HG02642 (cell line): ENCODE data around the gene UBE2J1.

ENCODE experiments used
- ATAC-seq: cut with Tn5 transposase; IDR thresholded peaks from one replicate; pipeline ENCODE4 v1.9.1; 2021; ENCODE audit warnings: mild to moderate bottlenecking; ENCODE audit not compliant: unreplicated experiment, poor library complexity

UBE2J1 gene

GRCh38 chr6:89368107-89368506, 15.6 kb upstream of the UBE2J1 start:
- ATAC-seq, result no peak

- ATAC-seq, result no peak
These were observed 12.1 kb upstream of the UBE2J1 start for GRCh38 chr6:89364586-89364985.

- no peak for ATAC-seq
These were observed 8.6 kb upstream of the UBE2J1 start for GRCh38 chr6:89361171-89361570.

DNA sequence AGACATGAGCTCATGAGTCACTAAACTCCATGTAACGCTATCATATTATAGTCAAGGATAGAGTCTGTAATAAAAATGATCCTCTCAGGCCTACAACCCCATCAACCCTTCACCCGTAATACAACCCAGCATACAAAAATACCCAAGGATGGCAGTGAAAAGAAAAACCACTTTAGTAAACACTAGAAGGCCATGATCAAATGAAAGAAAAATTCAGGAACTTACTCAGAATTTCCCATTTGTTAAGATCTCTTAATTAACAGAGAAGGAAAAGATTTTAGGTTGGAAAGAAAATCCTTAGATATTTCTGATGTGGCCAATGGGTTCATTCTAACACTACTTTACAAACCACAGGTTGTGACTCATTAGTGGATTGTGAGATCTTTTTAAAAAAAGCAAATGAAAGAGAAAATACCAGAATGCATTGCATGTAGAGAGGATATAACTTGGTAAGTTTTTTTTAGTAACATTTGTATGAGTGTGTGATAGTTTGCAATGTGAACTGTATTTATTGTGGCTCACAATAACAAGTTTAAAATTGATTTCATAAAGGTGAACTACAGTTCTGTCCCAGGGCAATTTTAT, 8.0 kb upstream of the UBE2J1 start:
- peak; percentile 40 for ATAC-seq

DNA sequence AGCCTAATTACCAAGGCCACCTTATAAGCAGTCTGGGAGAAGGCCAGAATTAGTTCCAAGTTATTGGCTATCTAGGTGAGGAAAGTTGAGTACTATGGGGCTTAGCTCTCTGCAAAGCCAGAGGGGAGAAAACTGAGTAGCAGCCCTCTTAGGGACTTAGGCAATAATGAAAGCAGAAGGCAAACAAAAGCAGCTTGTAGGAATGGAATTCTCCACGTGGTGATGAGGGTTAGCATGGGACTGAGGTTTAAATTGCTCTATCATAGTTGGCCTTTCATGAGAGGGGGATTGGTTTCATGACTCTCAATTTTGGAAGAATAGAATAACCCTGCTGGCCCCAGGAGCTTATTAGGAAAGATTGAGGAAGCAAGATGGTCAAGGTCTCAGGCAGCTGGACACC, 7.0 kb upstream of the UBE2J1 start:
- ATAC-seq, result no peak

DNA sequence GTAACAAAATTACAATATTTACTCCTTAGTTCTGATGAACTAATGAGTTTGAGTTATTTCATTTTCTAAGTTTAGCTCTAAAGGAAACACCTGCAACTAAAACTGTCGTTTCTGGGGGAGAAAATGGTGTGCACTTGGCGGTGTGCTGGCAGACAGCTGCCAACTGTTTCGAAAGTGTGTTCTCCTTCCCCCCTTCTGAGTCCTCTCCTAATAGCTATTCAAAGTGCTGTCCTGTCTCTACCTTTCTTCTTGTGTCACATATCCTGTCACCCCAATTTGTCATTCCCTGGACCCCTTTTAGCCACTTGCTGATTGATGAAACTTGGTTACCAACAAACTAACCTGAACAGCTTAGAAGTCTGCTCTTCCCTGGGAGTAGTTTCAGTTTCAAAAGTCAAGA, 4.9 kb upstream of the UBE2J1 start:
- ATAC-seq, result peak; percentile 59

DNA sequence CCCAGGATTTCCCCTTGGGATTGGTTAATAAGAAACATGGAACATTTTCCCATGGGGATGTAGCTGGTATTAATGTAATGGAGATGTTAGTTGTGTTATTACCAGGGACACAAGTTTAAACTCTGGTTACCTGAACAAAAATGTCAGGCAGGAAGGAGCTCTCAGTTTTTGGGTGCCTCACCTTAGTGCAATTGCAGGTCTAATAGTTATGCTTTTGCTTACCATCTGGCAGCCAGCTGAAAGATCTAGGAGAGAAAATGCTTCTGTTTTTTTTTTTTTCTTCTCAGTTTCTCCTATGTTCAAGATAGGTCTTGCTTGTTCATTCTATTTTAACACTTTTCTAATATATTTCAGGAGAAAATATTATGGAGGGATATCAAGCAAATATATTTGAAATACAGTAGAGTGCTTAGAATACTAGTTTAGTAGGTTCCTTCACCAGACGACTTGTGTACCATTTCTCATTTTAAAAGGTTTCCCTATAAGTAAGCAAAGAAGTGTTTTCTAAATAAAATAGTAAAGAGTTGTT, 4.2 kb upstream of the UBE2J1 start:
- ATAC-seq, result no peak

GRCh38 chr6:89355511-89356194, 3.1 kb upstream of the UBE2J1 start:
- no peak for ATAC-seq

DNA sequence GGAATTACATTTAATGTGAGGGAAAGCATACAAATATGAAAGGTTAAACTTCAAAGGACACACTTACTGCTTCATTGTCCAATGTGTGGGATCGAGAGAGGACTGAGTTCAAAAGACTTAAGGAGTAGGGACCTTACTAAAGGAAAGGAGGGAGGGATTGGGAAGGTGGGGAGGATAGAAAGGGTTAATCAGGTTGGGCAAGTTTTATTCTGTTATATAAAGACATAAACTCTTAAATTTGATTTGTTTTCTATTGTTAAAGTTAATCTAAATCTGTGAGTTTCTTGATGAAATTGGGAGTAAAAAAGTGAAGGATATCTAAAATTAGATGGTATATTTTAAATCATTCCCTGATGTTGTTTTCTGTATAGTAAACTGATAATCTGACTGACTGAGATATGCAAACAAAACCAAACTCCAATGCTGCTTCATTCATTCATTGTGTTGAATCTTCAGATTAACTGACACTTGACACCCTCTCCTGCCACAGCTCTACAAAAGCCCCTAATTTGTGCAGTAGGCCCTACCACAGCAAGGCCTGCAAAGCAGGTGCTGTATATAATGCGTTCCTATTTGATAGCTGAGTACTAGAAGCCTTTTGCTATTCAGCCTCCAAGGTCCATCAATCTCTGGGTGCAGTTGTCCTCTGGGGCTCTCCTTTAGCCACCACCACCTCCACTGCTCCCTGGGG, 1.3 kb upstream of the UBE2J1 start:
- no peak for ATAC-seq

GRCh38 chr6:89353118-89353556, 615 bp upstream of the UBE2J1 start:
- ATAC-seq, result no peak

DNA sequence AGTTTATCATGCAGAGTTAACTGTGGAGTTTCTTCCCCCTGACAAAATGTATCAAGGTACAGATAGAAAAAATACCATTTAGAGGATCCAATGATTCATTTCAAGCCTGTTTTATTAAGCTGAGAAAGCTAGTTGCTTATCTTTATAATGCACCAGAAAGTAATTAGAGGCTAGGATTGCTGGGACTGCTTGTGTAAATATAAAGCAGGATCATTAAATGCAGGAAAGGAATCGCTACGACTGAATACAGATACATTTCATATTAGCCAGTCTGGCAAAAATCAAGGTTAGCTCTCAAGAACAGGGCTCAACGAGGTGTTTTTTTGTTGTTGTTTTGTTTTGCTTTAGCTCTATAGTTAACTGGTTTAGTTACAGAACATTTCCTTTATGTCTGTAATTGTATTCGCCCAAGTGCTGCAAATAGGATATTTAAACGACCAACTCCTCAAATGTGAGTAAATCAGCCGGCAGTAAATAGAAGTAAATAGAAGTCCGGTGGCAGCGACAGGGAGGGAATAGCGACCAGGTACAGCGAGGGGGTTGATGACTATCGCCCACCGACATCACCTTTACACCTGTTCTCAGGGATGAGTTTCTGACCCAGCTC, 748 bp downstream of the UBE2J1 start:
- no peak for ATAC-seq

GRCh38 chr6:89350281-89350966, 2.1 kb downstream of the UBE2J1 start:
- ATAC-seq, result peak; percentile 29

DNA sequence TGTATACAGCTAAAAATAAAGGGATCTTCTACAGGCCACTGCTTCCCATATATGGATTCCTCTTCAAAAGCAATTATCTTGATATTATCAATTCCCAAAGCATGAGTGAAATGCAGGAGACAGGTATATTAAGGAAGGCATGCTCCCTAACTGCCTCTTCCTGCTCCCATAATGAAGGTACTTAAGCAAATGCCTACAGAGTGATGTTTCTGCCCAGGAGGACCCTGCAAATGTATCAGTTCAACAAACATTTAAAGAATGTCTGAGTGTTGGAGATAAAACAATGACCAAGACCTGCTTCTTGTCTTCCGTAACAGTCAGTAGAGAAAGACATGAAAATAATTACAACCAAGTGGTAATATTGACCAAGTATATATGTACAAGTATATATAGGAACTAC, 4.2 kb downstream of the UBE2J1 start:
- ATAC-seq, result no peak

GRCh38 chr6:89347825-89348224, 4.7 kb downstream of the UBE2J1 start:
- no peak for ATAC-seq

DNA sequence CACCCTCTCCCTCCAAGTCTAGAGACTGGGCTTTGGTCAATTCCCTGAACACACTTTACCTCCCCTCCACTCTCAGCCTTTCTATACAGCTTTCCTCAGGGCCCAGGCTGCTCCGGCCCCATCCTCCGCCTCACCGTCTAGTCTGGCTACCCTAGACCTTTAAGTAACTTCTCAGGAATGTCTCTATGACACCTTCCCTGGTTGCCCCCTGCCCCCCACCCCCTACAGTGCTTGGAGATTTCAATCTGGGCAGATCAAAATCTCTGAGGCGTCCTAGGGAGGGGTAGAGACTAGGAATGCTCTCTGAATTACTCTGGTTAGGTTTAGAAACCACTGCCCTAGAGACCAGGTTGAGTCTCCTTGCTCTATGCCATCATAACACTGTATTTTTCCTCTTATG, 6.1 kb downstream of the UBE2J1 start:
- ATAC-seq, result no peak

DNA sequence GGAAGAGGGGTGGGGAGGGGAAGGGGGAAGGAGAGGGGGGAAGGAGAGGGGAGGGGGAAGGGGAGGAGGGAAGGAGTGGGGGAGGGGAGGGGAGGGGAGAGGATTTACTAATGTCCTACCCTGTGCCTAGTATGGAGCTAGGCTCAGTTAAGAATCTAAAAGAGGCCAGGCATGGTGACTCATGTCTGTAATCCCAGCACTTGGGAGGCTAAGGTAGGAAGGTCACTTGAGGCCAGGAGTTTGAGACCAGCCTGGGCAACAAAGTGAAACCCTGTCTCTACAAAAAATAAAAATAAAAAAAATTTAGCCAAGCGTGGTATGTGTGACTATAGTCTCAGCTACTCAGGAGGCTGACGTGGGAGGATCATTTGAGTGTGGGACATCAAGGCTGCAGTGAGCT, 13.0 kb downstream of the UBE2J1 start:
- no peak for ATAC-seq

DNA sequence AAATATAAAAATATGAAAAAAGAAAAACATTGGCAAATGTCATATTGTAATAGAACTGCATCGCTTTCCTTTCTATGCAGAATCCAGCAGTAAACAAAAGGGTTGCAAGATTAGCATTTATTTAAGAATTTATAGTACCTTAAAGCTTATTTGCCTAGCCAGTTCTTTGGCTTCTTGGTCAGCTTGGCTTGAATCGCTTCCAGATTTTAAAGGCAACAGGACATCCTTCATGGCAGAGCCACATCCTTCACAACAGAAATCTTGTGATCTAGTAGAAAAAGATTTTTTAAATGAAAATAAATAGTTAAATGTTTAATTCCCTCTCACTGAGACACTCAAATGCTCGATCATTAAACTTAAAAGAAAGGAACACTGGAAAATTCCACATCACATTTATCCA, 17.4 kb downstream of the UBE2J1 start:
- ATAC-seq, result no peak

- ATAC-seq, result no peak
These were observed 21.6 kb downstream of the UBE2J1 start for GRCh38 chr6:89330910-89331309.

GRCh38 chr6:89328976-89329375, 23.5 kb downstream of the UBE2J1 start:
- no peak for ATAC-seq

DNA sequence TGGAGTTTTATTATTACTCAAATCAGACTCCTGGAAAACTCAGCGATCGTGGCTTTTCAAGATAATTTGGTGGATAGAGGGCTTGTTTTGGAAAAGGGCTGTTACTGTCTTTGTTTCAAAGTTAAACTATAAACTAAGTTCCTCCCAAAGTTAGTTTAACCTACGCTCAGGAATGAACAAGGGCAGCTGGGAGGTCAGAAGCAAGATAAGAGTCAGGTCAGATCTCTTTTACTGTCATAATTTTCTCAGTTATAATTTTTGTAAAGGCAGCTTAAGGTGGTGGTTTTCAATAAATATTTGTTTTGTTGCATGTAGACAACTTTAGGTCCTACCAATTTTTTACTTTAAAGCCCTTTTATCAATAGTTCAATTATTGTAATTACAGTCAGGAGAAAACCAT, 28.2 kb downstream of the UBE2J1 start:
- no peak for ATAC-seq
